HG02852 (cell line): Measurements from ENCODE around the gene UPF1.
"Not testable (repeated sequence)": the region's sequence is repeated elsewhere in the genome, so short reads cannot be mapped to it uniquely, and the experiment has no call there.

Experiments
- ATAC-seq: cut with Tn5 transposase; IDR thresholded peaks from one replicate; pipeline ENCODE4 v1.9.1; 2021; ENCODE audit warnings: mild to moderate bottlenecking, moderate library complexity; ENCODE audit not compliant: unreplicated experiment

UPF1 gene

DNA sequence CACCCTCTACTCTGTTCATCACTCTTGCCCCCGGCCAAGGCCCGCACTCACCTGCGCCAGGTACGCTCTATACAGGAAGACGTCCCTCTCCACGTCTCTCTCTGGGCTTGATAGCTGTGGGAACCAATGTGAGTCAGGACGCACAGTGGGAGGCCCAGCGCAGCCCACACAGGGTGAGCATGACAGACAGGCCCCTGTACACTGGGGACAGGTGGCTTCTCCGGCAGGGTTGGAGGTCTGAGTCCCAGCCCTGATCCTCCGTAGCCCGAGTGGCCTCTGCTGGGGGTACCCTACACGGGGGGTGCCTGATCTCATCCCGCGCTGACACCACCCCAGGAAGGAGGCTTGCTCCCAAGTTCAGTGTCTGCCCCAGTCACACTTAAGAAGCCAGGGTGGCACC is 81.2 kb downstream of the UPF1 start:
- no peak for ATAC-seq

DNA sequence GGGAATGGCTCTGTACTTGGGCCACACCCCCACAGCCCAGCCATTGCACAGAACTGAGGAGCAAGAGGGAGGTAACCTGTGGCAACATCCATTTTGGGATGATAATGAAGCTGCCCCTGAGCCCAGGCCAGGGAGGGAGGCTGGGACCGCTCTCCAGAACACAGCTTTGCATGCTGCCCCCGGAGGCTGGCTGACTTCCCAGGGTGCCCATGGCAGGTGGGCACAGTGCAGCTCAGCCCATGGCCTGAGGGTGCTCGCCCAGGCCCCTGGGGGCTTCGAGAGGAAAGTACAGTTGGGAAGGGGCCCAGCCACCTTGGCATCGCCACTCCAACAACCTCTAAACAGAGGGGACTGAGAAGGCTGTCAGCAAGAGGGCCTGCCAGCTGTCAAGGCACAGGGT is 81.7 kb downstream of the UPF1 start:
- no peak for ATAC-seq

DNA sequence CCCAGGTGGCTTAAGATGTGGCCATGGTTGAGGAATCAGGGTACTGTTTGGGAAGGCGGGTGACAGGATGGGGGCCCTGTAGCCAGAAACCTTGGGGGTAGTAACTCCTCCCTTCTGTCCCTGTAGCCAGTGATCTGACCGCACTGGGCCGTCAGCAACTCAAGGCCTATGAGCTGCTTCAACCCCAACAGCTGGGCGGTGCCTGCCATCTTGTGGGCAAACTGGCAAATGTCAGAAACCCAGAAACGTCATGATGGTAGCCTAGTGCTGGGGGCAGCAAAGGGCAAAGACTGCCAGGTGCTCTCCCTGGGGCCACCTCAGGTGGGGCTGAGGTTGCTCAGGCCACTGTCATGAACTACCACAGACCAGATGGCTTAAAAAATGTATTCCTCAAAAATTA is 83.9 kb downstream of the UPF1 start:
- ATAC-seq: no peak

DNA sequence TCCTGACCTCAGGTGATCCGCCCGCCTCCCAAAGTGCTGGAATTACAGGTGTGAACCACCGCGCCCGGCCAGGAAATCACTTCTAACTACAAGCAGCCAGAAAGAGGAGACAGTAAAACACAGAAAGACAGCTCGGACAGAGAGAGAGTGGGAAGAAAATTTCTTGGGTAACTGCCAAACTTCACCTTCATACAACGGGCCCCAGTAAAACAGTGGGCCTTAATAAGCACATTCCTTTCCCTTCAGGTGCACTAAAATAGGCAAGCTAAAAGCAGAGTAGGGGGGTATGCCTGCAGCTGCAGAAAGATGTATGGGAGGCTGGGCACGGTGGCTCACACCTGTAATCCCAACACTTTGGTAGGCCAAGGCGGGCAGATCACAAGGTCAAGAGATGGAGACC is 85.8 kb downstream of the UPF1 start:
- ATAC-seq: not testable (repeated sequence)
